ENCODE results near the gene TRAP1.
"Not testable (repeated sequence)": the region's sequence is repeated elsewhere in the genome, so short reads cannot be mapped to it uniquely, and the experiment has no call there.

Gene TRAP1

GRCh38 chr16:3618769-3619141 is 98.6 kb downstream of the TRAP1 start:
- peak overlapping the region; percentile 65 for H3K27ac ChIP-seq
- peak; percentile 26 for DNase-seq (ENCODE audit: low spot score)
- ChIA-PET CTCF (interaction anchor here (0.6 kb wide), 1 partner anchor 1013 kb away, joined by 3 read pairs; no protein-coding TSS in a partner anchor), POLR2A (ENCODE audit: low non-redundant PET) (interaction anchor here (0.6 kb wide), 1 partner anchor 33 kb away, joined by 3 read pairs; no protein-coding TSS in a partner anchor)
- TF ChIP-seq CTCF (conservative IDR thresholded peaks at IDR 0.05; ENCODE audit: low read depth), result no peak

- TF ChIP-seq CTCF (conservative IDR thresholded peaks at IDR 0.05; ENCODE audit: low read depth), result no peak
- POLR2A ChIA-PET (ENCODE audit: low non-redundant PET), result no interaction called here
- H3K27ac ChIP-seq, result peak overlapping the region; percentile 79
- no peak for DNase-seq (ENCODE audit: low spot score)
- CTCF ChIA-PET, result interaction anchor here (0.6 kb wide), 1 partner anchor 18 kb away, joined by 4 read pairs; no protein-coding TSS in a partner anchor
Observed at GRCh38 chr16:3612510-3613466, 104.5 kb downstream of the TRAP1 start.

- TF ChIP-seq CTCF (conservative IDR thresholded peaks at IDR 0.05; ENCODE audit: low read depth), result no peak
- DNase-seq (ENCODE audit: low spot score), result peak; percentile 99
- CTCF ChIA-PET, result interaction anchor here (0.5 to 0.7 kb wide), 2 partner anchors 9 to 76 kb away, joined by 3 read pairs; no protein-coding TSS in a partner anchor
- POLR2A ChIA-PET (ENCODE audit: low non-redundant PET), result no interaction called here
- peak within 1 kb of the TSS; percentile 79 for H3K27ac ChIP-seq
Observed at GRCh38 chr16:3611146-3611975, 106.0 kb downstream of the TRAP1 start, which contains the start of gene SLX4. TSS of gene SLX4 (minus strand) at chr16:3611606. CDS start at chr16:3608964, 2,642 bp downstream.

GRCh38 chr16:3610698-3611145 is 106.6 kb downstream of the TRAP1 start:
- CTCF ChIA-PET, result no interaction called here
- peak overlapping the region; percentile 79 for H3K27ac ChIP-seq
- no peak for DNase-seq (ENCODE audit: low spot score)
- POLR2A ChIA-PET (ENCODE audit: low non-redundant PET), result no interaction called here
- TF ChIP-seq CTCF (conservative IDR thresholded peaks at IDR 0.05; ENCODE audit: low read depth), result no peak

- ChIA-PET CTCF (no interaction called here), POLR2A (ENCODE audit: low non-redundant PET) (no interaction called here)
- TF ChIP-seq CTCF (conservative IDR thresholded peaks at IDR 0.05; ENCODE audit: low read depth), result no peak
- DNase-seq (ENCODE audit: low spot score), result no peak
- no peak overlapping the region for H3K27ac ChIP-seq
Observed at GRCh38 chr16:3609895-3610697, 107.2 kb downstream of the TRAP1 start.

GRCh38 chr16:3608976-3609375 is 108.3 kb downstream of the TRAP1 start:
- POLR2A ChIA-PET (ENCODE audit: low non-redundant PET); H3K27ac ChIP-seq; DNase-seq (ENCODE audit: low spot score); CTCF ChIA-PET: not testable (repeated sequence)
